Measurements from ENCODE around the gene CALCOCO1. TPM values are rescaled to one million over a fixed set of nuclear protein-coding genes. Genes with fewer than 3 reads are reported as not detected.

The CALCOCO1 gene
- total RNA-seq, 2 donors from 2014 or later, result 108 to 194 TPM

- no peaks in the 10 kb centered on the region for H3K4me1 ChIP-seq (replicated peaks)
These were observed 17.6 kb downstream of the CALCOCO1 start for GRCh38 chr12:53709671-53710070.

GRCh38 chr12:53706080-53706479, 21.2 kb downstream of the CALCOCO1 start:
- Histone ChIP-seq H3K9me3 (no peaks in the 10 kb centered on the region), H3K27me3 (replicated peaks; ENCODE audit: insufficient read depth) (no peaks in the 10 kb centered on the region), H3K27ac (no peak overlapping the region), H3K4me3 (no peak overlapping the region), H3K36me3 (no peaks in the 10 kb centered on the region), H3K4me1 (replicated peaks) (no peaks in the 10 kb centered on the region)
- intact Hi-C loops (cut with DNase I), result no loop called here
- DNase-seq (ENCODE audit: low spot score), result no peak
- whole genome bisulfite sequencing, result 64% methylated on average over 1 of the region's 1 CpG
- TF ChIP-seq CTCF (IDR thresholded peaks at IDR 0.05) (no peak), POLR2A (IDR thresholded peaks at IDR 0.05) (no peak), POLR2AphosphoS5 (IDR thresholded peaks at IDR 0.05) (no peak)

More at GRCh38 chr12:53709671-53710070, 17.6 kb downstream of the CALCOCO1 start:
- DNase-seq (ENCODE audit: low spot score), result no peak
- Histone ChIP-seq H3K27me3 (replicated peaks; ENCODE audit: insufficient read depth) (no peaks in the 10 kb centered on the region), H3K9me3 (no peaks in the 10 kb centered on the region), H3K36me3 (peaks cover 1 to 9% of the 10 kb centered on the region in 2 donors), H3K4me3 (no peak overlapping the region), H3K27ac (no peak overlapping the region)
- WGBS, result 29% methylated on average over 4 of the region's 4 CpGs
- no peak for TF ChIP-seq CTCF (IDR thresholded peaks at IDR 0.05)
- no peak for TF ChIP-seq POLR2A (IDR thresholded peaks at IDR 0.05)
- no peak for TF ChIP-seq POLR2AphosphoS5 (IDR thresholded peaks at IDR 0.05)
- intact Hi-C loops (cut with DNase I), result no loop called here

- no peaks in the 10 kb centered on the region for H3K36me3 ChIP-seq
- no peaks in the 10 kb centered on the region for H3K4me1 ChIP-seq (replicated peaks)
- H3K27ac ChIP-seq, result no peak overlapping the region
- TF ChIP-seq CTCF (IDR thresholded peaks at IDR 0.05) (no peak), POLR2A (IDR thresholded peaks at IDR 0.05) (no peak), POLR2AphosphoS5 (IDR thresholded peaks at IDR 0.05) (no peak)
- no peak overlapping the region for H3K4me3 ChIP-seq
- intact Hi-C loops (cut with DNase I), result no loop called here
- no peak for DNase-seq (ENCODE audit: low spot score)
- WGBS, result 66% methylated on average over 4 of the region's 4 CpGs
- H3K9me3 ChIP-seq, result no peaks in the 10 kb centered on the region
- H3K27me3 ChIP-seq (replicated peaks; ENCODE audit: insufficient read depth), result no peaks in the 10 kb centered on the region
These were observed 23.5 kb downstream of the CALCOCO1 start for GRCh38 chr12:53703756-53704155.

GRCh38 chr12:53701518-53702264, 25.6 kb downstream of the CALCOCO1 start:
- Histone ChIP-seq H3K9me3 (no peaks in the 10 kb centered on the region), H3K4me3 (no peak overlapping the region), H3K36me3 (no peaks in the 10 kb centered on the region), H3K4me1 (replicated peaks) (no peaks in the 10 kb centered on the region), H3K27me3 (replicated peaks; ENCODE audit: insufficient read depth) (no peaks in the 10 kb centered on the region), H3K27ac (no peak overlapping the region)
- 3% methylated on average over 8 of the region's 8 CpGs for WGBS
- intact Hi-C loops (cut with DNase I), result loop anchor here (2.0 kb wide), 1 partner anchor 45 kb away; no protein-coding TSS in a partner anchor
- peak; percentile 80 for DNase-seq (ENCODE audit: low spot score)
- no peak for TF ChIP-seq POLR2A (IDR thresholded peaks at IDR 0.05)
- peak; percentile 69 to 94 (median 92) for TF ChIP-seq CTCF (IDR thresholded peaks at IDR 0.05)
- TF ChIP-seq POLR2AphosphoS5 (IDR thresholded peaks at IDR 0.05), result peak; percentile 70

GRCh38 chr12:53700567-53700966, 26.7 kb downstream of the CALCOCO1 start:
- no peak for DNase-seq (ENCODE audit: low spot score)

More at GRCh38 chr12:53700567-53700966, 26.7 kb downstream of the CALCOCO1 start:
- Histone ChIP-seq H3K27ac (no peak overlapping the region), H3K9me3 (no peaks in the 10 kb centered on the region), H3K4me3 (no peak overlapping the region), H3K36me3 (no peaks in the 10 kb centered on the region), H3K4me1 (replicated peaks) (no peaks in the 10 kb centered on the region), H3K27me3 (replicated peaks; ENCODE audit: insufficient read depth) (peaks cover under 1% of the 10 kb centered on the region)
- intact Hi-C loops (cut with DNase I), result loop anchor here (2.0 kb wide), 1 partner anchor 46 kb away; no protein-coding TSS in a partner anchor
- 63% methylated on average over 6 of the region's 6 CpGs for WGBS
- TF ChIP-seq POLR2A (IDR thresholded peaks at IDR 0.05) (no peak), POLR2AphosphoS5 (IDR thresholded peaks at IDR 0.05) (no peak), CTCF (IDR thresholded peaks at IDR 0.05) (no peak)

All from prostate gland (tissue), 2 donors.